ENCODE measurements around the gene ERBB4.
A peak's percentile ranks its signal among the peaks of the same experiment; 100 is the strongest.

The ERBB4 gene

DNA sequence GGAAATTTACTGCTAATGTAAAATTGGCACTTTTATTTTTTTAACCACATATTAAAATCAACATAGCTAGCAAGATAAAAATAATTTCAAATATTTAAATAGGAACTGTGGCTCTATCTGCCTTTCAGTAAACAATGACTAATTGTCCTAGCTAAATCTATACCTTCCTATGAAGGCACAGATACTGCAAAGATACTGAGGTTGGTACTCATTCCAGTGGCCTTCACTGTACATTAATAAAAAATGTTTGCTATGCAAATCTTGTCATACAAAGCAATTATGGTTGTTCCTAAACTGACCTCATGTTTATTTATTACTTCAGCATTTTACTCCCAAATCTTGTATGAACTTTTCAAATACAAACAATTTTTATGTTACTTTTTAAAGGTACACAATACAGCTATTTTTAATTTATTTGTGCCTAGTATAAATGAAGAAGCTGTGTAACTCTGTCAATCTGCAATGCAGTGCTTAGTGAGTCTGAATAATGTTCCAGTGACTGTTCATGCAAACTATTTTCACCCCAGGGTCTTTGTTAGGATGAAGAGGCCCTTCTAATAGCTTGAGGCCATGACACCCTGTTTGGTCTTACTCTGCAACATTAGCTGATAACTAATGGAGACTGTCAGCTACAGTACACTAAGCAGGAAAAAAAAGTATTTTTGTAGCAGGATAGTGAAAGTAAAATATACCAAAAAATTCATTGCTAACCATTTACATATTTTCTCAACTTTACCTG lies 9.3 kb upstream of the ERBB4 start:
- H3K4me3 ChIP-seq (ENCODE audit: low read length): no peak overlapping the region
- no peak for DNase-seq (ENCODE audit: low read depth)
- no peak for TF ChIP-seq CTCF (IDR thresholded peaks at IDR 0.05; ENCODE audit: insufficient read depth, low read depth, low read length, missing control alignments)

GRCh38 chr2:212546669-212547068 lies 8.1 kb upstream of the ERBB4 start:
- no peak overlapping the region for H3K4me3 ChIP-seq (ENCODE audit: low read length)
- no peak for TF ChIP-seq CTCF (IDR thresholded peaks at IDR 0.05; ENCODE audit: insufficient read depth, low read depth, low read length, missing control alignments)
- no peak for DNase-seq (ENCODE audit: low read depth)

GRCh38 chr2:212540341-212540740 lies 1.7 kb upstream of the ERBB4 start:
- TF ChIP-seq CTCF (IDR thresholded peaks at IDR 0.05; ENCODE audit: insufficient read depth, low read depth, low read length, missing control alignments): no peak
- no peak for DNase-seq (ENCODE audit: low read depth)
- H3K4me3 ChIP-seq (ENCODE audit: low read length): no peak overlapping the region

- no peak for TF ChIP-seq CTCF (IDR thresholded peaks at IDR 0.05; ENCODE audit: insufficient read depth, low read depth, low read length, missing control alignments)
Measured at GRCh38 chr2:212539072-212539880, 674 bp upstream of the ERBB4 start.

DNA sequence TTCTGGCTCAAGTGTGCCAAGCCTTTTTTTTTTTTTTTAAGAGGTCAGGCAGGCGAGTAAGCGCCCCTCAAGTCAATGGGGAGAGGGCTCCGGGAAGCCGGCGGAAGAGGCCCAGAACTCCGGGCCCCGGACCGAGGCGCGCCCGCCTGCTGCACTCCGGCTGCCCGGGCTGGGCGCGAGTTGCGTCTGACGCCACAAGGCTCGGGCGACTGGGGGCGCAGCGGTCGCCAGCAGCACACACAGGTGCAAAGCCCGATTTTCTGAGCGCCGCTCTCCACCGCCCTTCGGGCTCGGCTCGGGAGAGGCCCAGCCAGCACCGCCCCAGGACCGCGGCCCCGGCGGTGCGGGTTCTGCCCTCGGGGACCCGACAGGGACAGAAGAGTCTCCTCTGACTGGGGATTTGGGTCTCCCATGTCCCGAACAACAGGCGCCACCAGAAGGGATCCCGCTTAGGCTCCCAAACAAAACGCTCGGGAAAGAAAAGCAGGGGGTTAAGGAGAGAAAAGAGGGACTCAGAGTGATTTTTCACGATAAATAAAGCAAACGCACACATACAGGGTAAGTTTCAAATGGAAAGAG lies 787 bp downstream of the ERBB4 start:
- TF ChIP-seq CTCF (IDR thresholded peaks at IDR 0.05; ENCODE audit: insufficient read depth, low read depth, low read length, missing control alignments): no peak
- DNase-seq (ENCODE audit: low read depth): peak; percentile 10
- H3K4me3 ChIP-seq (ENCODE audit: low read length): peak overlapping the region; percentile 56

More at GRCh38 chr2:212539072-212539880, 674 bp upstream of the ERBB4 start:
- H3K4me3 ChIP-seq (ENCODE audit: low read length): peak overlapping the region; percentile 56
- DNase-seq (ENCODE audit: low read depth): peak; percentile 55

DNA sequence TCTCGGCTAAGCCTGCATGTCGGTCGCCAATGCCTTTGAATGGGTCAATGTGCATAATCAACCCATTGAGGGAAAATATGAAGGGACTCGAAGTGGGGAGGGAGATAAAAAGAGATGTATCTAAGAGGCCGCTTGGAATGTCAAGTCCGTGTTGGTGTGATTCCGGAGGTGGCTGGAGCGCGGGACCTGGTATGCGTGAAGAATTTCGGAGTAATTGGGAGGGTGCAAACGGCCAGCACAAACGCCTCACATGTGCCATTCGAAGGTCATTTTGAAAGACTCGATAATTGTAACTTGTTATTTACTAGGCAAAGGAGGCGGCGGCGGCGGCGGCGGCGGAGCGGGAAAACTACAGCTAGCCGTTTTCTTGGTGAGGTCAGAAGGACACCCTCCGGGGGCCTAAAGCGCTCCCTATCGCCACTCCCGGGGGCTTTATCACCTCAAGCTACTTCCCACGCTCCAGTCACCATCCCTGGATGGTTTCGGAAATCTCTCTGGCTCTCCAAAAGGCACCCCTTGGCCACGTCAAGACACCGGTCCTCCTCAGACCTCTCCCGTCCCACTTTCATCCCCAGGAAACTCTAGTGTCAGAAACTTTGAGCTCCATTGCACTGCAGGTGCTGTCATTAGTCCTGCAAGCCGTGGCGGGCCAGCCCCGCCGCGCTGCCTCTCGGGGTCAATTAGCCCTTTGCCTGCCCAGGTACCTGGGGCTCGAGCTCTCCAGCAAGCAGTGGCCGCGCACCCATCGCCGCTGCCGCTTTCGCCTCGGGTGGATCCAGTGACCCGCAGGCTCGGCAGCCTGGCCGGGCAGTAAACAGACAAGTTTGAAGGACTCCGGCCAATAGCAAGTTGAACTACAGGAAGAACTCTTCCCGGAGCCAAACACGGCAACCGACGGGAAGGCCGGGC lies 1.5 kb downstream of the ERBB4 start:
- no peak for TF ChIP-seq CTCF (IDR thresholded peaks at IDR 0.05; ENCODE audit: insufficient read depth, low read depth, low read length, missing control alignments)
- DNase-seq (ENCODE audit: low read depth): peak; percentile 3
- H3K4me3 ChIP-seq (ENCODE audit: low read length): peak overlapping the region; percentile 56

All from epithelial cell of esophagus (primary cell).